Purkinje cell (primary cell): Measurements from ENCODE around the gene DSCAML1. TPM values are rescaled to one million over a fixed set of nuclear protein-coding genes. Genes with fewer than 3 reads are reported as not detected.

Experiments
- polyA plus RNA-seq: library from polyadenylated mRNA; unstranded; fragments of >200 nt; fragmentation: Nextera tagmentation; gene quantifications from 2 replicates; pipeline ENCODE4 v1.2.1, GENCODE V29; 2014

Gene DSCAML1
- 0.06 and 0.46 TPM in 2 replicates for polyA plus RNA-seq

GRCh38 chr11:117796872-117797529 lies at the start of gene DSCAML1:
TSS of gene DSCAML1 (minus strand) at chr11:117797216. CDS start at chr11:117797079, 137 bp downstream.

GRCh38 chr11:117824571-117825537 lies 27.8 kb upstream of the DSCAML1 start, which contains the start of gene FXYD2:
TSS of gene FXYD2 (minus strand) at chr11:117824744. CDS start at chr11:117824678, 66 bp downstream.

Other genes starting within 250 kb of the DSCAML1 start
- gene FXYD2, start 27.5 kb upstream of the DSCAML1 start, polyA plus RNA-seq = not detected in 2 replicates
- 4.9 and 113 TPM in 2 replicates for gene FXYD6, start 79.4 kb upstream of the DSCAML1 start, polyA plus RNA-seq
- not detected in 2 replicates for gene TMPRSS13, start 132.2 kb upstream of the DSCAML1 start, polyA plus RNA-seq
- gene IL10RA, start 189.2 kb upstream of the DSCAML1 start, polyA plus RNA-seq = not detected in 2 replicates